ENCODE data around the gene LAMA5.

The LAMA5 gene

DNA sequence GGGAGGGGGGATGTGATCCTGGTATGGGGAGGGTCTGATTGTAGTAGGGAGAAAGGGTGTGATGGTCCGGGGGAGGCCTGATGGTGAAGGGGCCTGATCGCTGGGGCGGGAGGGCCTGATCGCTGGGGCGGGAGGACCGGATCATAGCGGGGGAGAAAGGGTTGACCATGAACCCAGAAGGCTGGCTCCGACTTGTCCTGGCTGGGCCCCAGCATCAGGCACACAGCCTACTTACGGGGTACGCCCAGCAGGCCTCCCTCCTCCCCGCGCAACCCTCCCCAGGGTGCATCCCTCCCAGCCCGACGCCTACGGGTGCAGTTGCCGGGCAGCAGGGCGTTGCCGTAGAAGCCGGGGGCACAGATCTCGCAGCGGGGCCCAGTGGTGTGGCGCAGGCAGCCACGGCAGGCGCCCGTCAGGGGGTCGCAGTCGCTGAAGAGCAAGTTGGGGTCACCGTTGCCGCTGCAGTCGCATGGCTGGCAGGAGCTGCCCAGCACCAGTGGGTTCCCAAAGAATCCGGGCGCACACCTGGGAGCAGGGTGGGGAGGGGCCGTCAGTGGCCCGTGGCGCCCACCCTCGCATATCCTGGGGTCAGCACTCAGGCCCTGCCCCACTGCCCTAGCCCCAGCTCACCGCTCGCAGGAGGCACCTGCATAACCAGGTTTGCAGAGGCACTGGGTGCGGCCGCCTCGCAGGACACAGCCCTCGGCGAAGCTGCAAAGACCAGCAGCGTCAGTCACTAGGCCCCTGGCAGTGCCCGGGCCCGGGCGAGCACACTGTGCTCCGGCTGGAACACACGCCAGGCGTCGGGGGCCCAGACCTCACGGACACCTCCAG is 43.7 kb downstream of the LAMA5 start:
- H3K27me3 ChIP-seq (ENCODE audit: low read length): no peaks in the 10 kb centered on the region
- H3K9ac ChIP-seq (ENCODE audit: low read length): no peak overlapping the region
- H3K27ac ChIP-seq (ENCODE audit: low read depth, low read length): no peak overlapping the region
- H3K79me2 ChIP-seq (ENCODE audit: insufficient read depth, low read length): no peaks in the 10 kb centered on the region
- no peak overlapping the region for H3K4me3 ChIP-seq (ENCODE audit: insufficient read depth, low read length, poor library complexity, severe bottlenecking)
- H3K9me3 ChIP-seq (ENCODE audit: insufficient read depth, low read length): no peaks in the 10 kb centered on the region
- H3K4me2 ChIP-seq (ENCODE audit: low read depth, low read length, poor library complexity, severe bottlenecking): no peak overlapping the region
- H3K9me2 ChIP-seq (replicated peaks; ENCODE audit: insufficient read depth, low read length): no peaks in the 10 kb centered on the region
- H3K36me3 ChIP-seq (ENCODE audit: low read length): no peaks in the 10 kb centered on the region
- no peaks in the 10 kb centered on the region for H4K20me1 ChIP-seq (ENCODE audit: low read depth, low read length)
- TF ChIP-seq, protein P1, sequence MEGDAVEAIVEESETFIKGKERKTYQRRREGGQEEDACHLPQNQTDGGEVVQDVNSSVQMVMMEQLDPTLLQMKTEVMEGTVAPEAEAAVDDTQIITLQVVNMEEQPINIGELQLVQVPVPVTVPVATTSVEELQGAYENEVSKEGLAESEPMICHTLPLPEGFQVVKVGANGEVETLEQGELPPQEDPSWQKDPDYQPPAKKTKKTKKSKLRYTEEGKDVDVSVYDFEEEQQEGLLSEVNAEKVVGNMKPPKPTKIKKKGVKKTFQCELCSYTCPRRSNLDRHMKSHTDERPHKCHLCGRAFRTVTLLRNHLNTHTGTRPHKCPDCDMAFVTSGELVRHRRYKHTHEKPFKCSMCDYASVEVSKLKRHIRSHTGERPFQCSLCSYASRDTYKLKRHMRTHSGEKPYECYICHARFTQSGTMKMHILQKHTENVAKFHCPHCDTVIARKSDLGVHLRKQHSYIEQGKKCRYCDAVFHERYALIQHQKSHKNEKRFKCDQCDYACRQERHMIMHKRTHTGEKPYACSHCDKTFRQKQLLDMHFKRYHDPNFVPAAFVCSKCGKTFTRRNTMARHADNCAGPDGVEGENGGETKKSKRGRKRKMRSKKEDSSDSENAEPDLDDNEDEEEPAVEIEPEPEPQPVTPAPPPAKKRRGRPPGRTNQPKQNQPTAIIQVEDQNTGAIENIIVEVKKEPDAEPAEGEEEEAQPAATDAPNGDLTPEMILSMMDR (IDR thresholded peaks at IDR 0.05; ENCODE audit: insufficient read depth, low read length, poor library complexity, severe bottlenecking): no peak
- no peak for TF ChIP-seq EZH2phosphoT487 (conservative IDR thresholded peaks at IDR 0.05; ENCODE audit: low read length)
- no peaks in the 10 kb centered on the region; the same call in 1 of the 2 replicates for H3F3A ChIP-seq (ENCODE audit: insufficient read depth)
- no peak overlapping the region for H2AFZ ChIP-seq (ENCODE audit: low read depth, low read length, severe bottlenecking)

DNA sequence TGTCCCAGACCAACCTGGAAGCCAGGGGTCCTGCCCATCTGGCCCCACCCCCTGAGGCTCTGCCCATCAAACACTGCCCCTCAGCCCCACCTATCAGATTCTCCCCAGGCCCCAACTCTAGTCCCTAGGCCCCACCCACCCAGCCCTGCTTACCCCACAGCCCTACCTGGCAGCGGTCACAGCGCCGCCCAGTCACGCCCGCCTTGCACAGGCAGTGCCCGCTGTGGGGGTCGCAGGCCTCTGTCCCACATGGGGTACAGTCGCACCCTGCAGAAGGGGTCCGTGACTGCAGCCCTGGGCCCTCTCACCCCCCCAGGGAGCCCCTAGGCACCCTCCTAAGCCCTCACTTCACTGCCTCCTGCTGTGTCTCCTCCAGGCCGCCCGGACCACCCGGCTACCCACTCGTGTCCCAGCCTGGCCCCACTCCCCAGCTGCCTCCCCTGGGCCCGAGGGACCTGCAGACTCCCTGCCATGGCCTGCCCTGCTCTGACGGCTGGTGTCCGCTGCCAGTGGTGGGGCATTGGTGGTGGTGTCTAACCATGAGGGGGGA is 44.5 kb downstream of the LAMA5 start:
- no peak overlapping the region for H3K4me2 ChIP-seq (ENCODE audit: low read depth, low read length, poor library complexity, severe bottlenecking)
- H3K27ac ChIP-seq (ENCODE audit: low read depth, low read length): no peak overlapping the region
- no peaks in the 10 kb centered on the region for H3K27me3 ChIP-seq (ENCODE audit: low read length)
- H3K9me2 ChIP-seq (replicated peaks; ENCODE audit: insufficient read depth, low read length): no peaks in the 10 kb centered on the region
- no peaks in the 10 kb centered on the region for H4K20me1 ChIP-seq (ENCODE audit: low read depth, low read length)
- H3K9me3 ChIP-seq (ENCODE audit: insufficient read depth, low read length): no peaks in the 10 kb centered on the region
- no peaks in the 10 kb centered on the region for H3K79me2 ChIP-seq (ENCODE audit: insufficient read depth, low read length)
- H3F3A ChIP-seq (ENCODE audit: insufficient read depth): no peaks in the 10 kb centered on the region; the same call in 1 of the 2 replicates
- H3K9ac ChIP-seq (ENCODE audit: low read length): no peak overlapping the region
- no peak overlapping the region for H2AFZ ChIP-seq (ENCODE audit: low read depth, low read length, severe bottlenecking)
- TF ChIP-seq EZH2phosphoT487 (conservative IDR thresholded peaks at IDR 0.05; ENCODE audit: low read length): no peak
- TF ChIP-seq, protein P1 (IDR thresholded peaks at IDR 0.05; ENCODE audit: insufficient read depth, low read length, poor library complexity, severe bottlenecking): no peak
- H3K4me3 ChIP-seq (ENCODE audit: insufficient read depth, low read length, poor library complexity, severe bottlenecking): no peak overlapping the region
- no peaks in the 10 kb centered on the region for H3K36me3 ChIP-seq (ENCODE audit: low read length)

- H3K9me2 ChIP-seq (replicated peaks; ENCODE audit: insufficient read depth, low read length): no peaks in the 10 kb centered on the region
- no peak overlapping the region for H3K9ac ChIP-seq (ENCODE audit: low read length)
- H3K9me3 ChIP-seq (ENCODE audit: insufficient read depth, low read length): no peaks in the 10 kb centered on the region
- H3K27ac ChIP-seq (ENCODE audit: low read depth, low read length): no peak overlapping the region
- H3F3A ChIP-seq (ENCODE audit: insufficient read depth): no peaks in the 10 kb centered on the region; the same call in 1 of the 2 replicates
- no peak overlapping the region for H2AFZ ChIP-seq (ENCODE audit: low read depth, low read length, severe bottlenecking)
- no peaks in the 10 kb centered on the region for H4K20me1 ChIP-seq (ENCODE audit: low read depth, low read length)
- no peaks in the 10 kb centered on the region for H3K79me2 ChIP-seq (ENCODE audit: insufficient read depth, low read length)
- TF ChIP-seq, protein P1 (IDR thresholded peaks at IDR 0.05; ENCODE audit: insufficient read depth, low read length, poor library complexity, severe bottlenecking): no peak
- no peak for TF ChIP-seq EZH2phosphoT487 (conservative IDR thresholded peaks at IDR 0.05; ENCODE audit: low read length)
- H3K36me3 ChIP-seq (ENCODE audit: low read length): no peaks in the 10 kb centered on the region
- H3K4me2 ChIP-seq (ENCODE audit: low read depth, low read length, poor library complexity, severe bottlenecking): no peak overlapping the region
- H3K4me3 ChIP-seq (ENCODE audit: insufficient read depth, low read length, poor library complexity, severe bottlenecking): no peak overlapping the region
- no peaks in the 10 kb centered on the region for H3K27me3 ChIP-seq (ENCODE audit: low read length)
Observed at GRCh38 chr20:62321975-62322374, 45.1 kb downstream of the LAMA5 start.

All from SU-DHL-6 (cell line).